H1 (cell line): Measurements from ENCODE around the gene HSD17B3. TPM values are rescaled to one million over a fixed set of nuclear protein-coding genes. Genes with fewer than 3 reads are reported as not detected.

Experiments
- CTCF ChIA-PET: fragments of 300-600 bp; sonication (Branson Sonifier 250); formaldehyde crosslinking; loops from one replicate; lab custom pipeline; 2021; ENCODE audit not compliant: partially characterized antibody; lab: Charles Lee
- POLR2A ChIA-PET: fragments of 300-600 bp; sonication (Branson Sonifier 250); formaldehyde crosslinking; loops from one replicate; lab custom pipeline; 2021; ENCODE audit warnings: inconsistent platforms; ENCODE audit not compliant: partially characterized antibody; lab: Charles Lee
- DNase-seq, 2 experiments: peaks; one replicate each; pipeline versions ENCODE4 v3.0.0 to v3.0.0-alpha.2; 2010 to 2022; ENCODE audit warnings: low spot score in 2 of 2, low read depth in 1 of 2, mixed read lengths in 1 of 2
- FAIRE-seq: peaks from 2 replicates; lab custom pipeline; 2011; peaks lifted over from hg19 to GRCh38; lab: Jason Lieb, UNC
- H2AFZ ChIP-seq: 2 replicates; pipeline ENCODE4 v1.8.1; 2012; ENCODE audit warnings: low read length, inconsistent platforms
- H2AK5ac ChIP-seq: 2 replicates; pipeline ENCODE4 v1.6.1; 2013; ENCODE audit warnings: low read depth, low read length
- H2BK120ac ChIP-seq: replicated peaks from 2 replicates; pipeline ENCODE3; 2013; ENCODE audit warnings: low read depth, low read length, inconsistent platforms
- H2BK12ac ChIP-seq: 2 replicates; pipeline ENCODE4 v1.6.1; 2013; ENCODE audit warnings: low read depth, low read length
- H2BK15ac ChIP-seq: 2 replicates; pipeline ENCODE4 v1.6.1; 2013; ENCODE audit warnings: low read length
- H2BK20ac ChIP-seq: 2 replicates; pipeline ENCODE4 v1.6.1; 2013; ENCODE audit warnings: low read length
- H2BK5ac ChIP-seq: 2 replicates; pipeline ENCODE4 v1.6.1; 2013; ENCODE audit warnings: low read depth, low read length
- H3K14ac ChIP-seq: 2 replicates; pipeline ENCODE4 v1.6.1; 2013; ENCODE audit warnings: inconsistent platforms; ENCODE audit not compliant: insufficient read length
- H3K18ac ChIP-seq: 2 replicates; pipeline ENCODE4 v1.6.1; 2013; ENCODE audit warnings: low read length; ENCODE audit errors: extremely low read depth
- H3K23ac ChIP-seq: 2 replicates; pipeline ENCODE4 v1.6.1; 2013; ENCODE audit warnings: inconsistent platforms; ENCODE audit not compliant: insufficient read length
- H3K23me2 ChIP-seq: 2 replicates; pipeline ENCODE4 v1.6.1; 2013; ENCODE audit warnings: low read depth, low read length
- H3K27ac ChIP-seq: 2 replicates; pipeline ENCODE4 v1.6.1; 2011; ENCODE audit warnings: low read depth, low read length, inconsistent platforms
- H3K27me3 ChIP-seq, 4 experiments: replicated peaks in 1 of 4; 1 replicate in 1 of 4; 2 replicates in 3 of 4; pipeline versions ENCODE4 v1.6.1 to v1.8.1; 2011 to 2013; ENCODE audit warnings: low read length in 3 of 4, mild to moderate bottlenecking in 3 of 4, inconsistent platforms in 2 of 4, mixed read lengths in 2 of 4, moderate library complexity in 1 of 4; ENCODE audit not compliant: control insufficient read depth in 3 of 4, insufficient read depth in 3 of 4; ENCODE audit errors: extremely low read depth in 1 of 4
- H3K36me3 ChIP-seq, 4 experiments: 2 replicates each; pipeline versions ENCODE4 v1.6.1 to v1.8.1; 2011 to 2013; ENCODE audit warnings: mild to moderate bottlenecking in 4 of 4, low read length in 3 of 4, moderate library complexity in 2 of 4, control low read depth in 1 of 4, inconsistent platforms in 1 of 4; ENCODE audit not compliant: insufficient read depth in 4 of 4, control insufficient read depth in 2 of 4
- H3K4ac ChIP-seq: replicated peaks from 2 replicates; pipeline ENCODE3; 2013; ENCODE audit warnings: low read length, low read depth, mixed read lengths, inconsistent platforms; ENCODE audit not compliant: insufficient read length
- H3K4me1 ChIP-seq, 4 experiments: replicated peaks in 1 of 4; 1 replicate in 1 of 4; 2 replicates in 3 of 4; pipeline versions ENCODE4 v1.6.1 to v1.8.1; 2011 to 2013; ENCODE audit warnings: low read length in 3 of 4, inconsistent platforms in 2 of 4, mixed read lengths in 1 of 4; ENCODE audit not compliant: insufficient read depth in 4 of 4, control insufficient read depth in 3 of 4
- H3K4me2 ChIP-seq, 2 experiments: 2 replicates each; pipeline versions ENCODE4 v1.6.1 to v1.8.1; 2011 to 2013; ENCODE audit warnings: low read depth in 2 of 2, low read length in 2 of 2, control low read depth in 1 of 2, inconsistent platforms in 1 of 2, mild to moderate bottlenecking in 1 of 2; ENCODE audit not compliant: insufficient read depth in 1 of 2
- H3K4me3 ChIP-seq, 4 experiments: fragments of 200-600, 300-600 bp in 1 of 4; sonication (generic), shearing (Covaris generic), sonication (Bioruptor Twin) in 1 of 4; 2 replicates each; pipeline versions ENCODE4 v1.5.1 to v1.8.1; 2011 to 2016; ENCODE audit warnings: low read length in 4 of 4, low read depth in 3 of 4, control low read depth in 2 of 4, inconsistent platforms in 2 of 4, mild to moderate bottlenecking in 2 of 4, mixed read lengths in 1 of 4, moderate library complexity in 1 of 4; ENCODE audit not compliant: insufficient read depth in 2 of 4; ENCODE audit errors: extremely low read depth in 1 of 4
- H3K56ac ChIP-seq: replicated peaks from 2 replicates; pipeline ENCODE3; 2013; ENCODE audit warnings: low read depth, mild to moderate bottlenecking, mixed read lengths, low read length, inconsistent platforms; ENCODE audit not compliant: insufficient read length
- H3K79me1 ChIP-seq: 2 replicates; pipeline ENCODE4 v1.6.1; 2013; ENCODE audit warnings: low read depth, low read length, control low read depth
- H3K79me2 ChIP-seq, 2 experiments: 2 replicates each; pipeline versions ENCODE4 v1.6.1 to v1.8.1; 2012 to 2013; ENCODE audit warnings: low read length in 2 of 2, mild to moderate bottlenecking in 2 of 2, inconsistent platforms in 1 of 2; ENCODE audit not compliant: insufficient read depth in 2 of 2, control insufficient read depth in 1 of 2
- H3K9ac ChIP-seq, 4 experiments: replicated peaks in 1 of 4; 1 replicate in 1 of 4; 2 replicates in 3 of 4; pipeline versions ENCODE4 v1.6.1 to v1.8.1; 2011 to 2013; ENCODE audit warnings: low read depth in 3 of 4, low read length in 3 of 4, control low read depth in 2 of 4, mild to moderate bottlenecking in 2 of 4, moderate library complexity in 2 of 4, inconsistent platforms in 1 of 4; ENCODE audit errors: extremely low read depth in 1 of 4
- H3K9me3 ChIP-seq, 2 experiments: 2 replicates each; pipeline versions ENCODE4 v1.6.1 to v1.8.1; 2012 to 2013; ENCODE audit warnings: mild to moderate bottlenecking in 2 of 2, moderate library complexity in 2 of 2, control low read depth in 1 of 2, inconsistent platforms in 1 of 2, low read depth in 1 of 2, low read length in 1 of 2, mixed read lengths in 1 of 2; ENCODE audit not compliant: insufficient read depth in 2 of 2
- H4K20me1 ChIP-seq, 2 experiments: replicated peaks in 1 of 2; 2 replicates each; pipeline versions ENCODE3 to v1.8.1; 2011 to 2013; ENCODE audit warnings: inconsistent platforms in 2 of 2, low read length in 2 of 2, mild to moderate bottlenecking in 1 of 2; ENCODE audit not compliant: insufficient read depth in 2 of 2, control insufficient read depth in 1 of 2
- H4K5ac ChIP-seq: 2 replicates; pipeline ENCODE4 v1.6.1; 2013; ENCODE audit warnings: low read length, low read depth, mixed read lengths, inconsistent platforms; ENCODE audit not compliant: insufficient read length
- H4K8ac ChIP-seq: 2 replicates; pipeline ENCODE4 v1.8.0; 2013; ENCODE audit warnings: mild to moderate bottlenecking, moderate library complexity, low read length, inconsistent platforms; ENCODE audit not compliant: insufficient read depth; ENCODE audit errors: extremely low read depth
- H4K91ac ChIP-seq: replicated peaks from 2 replicates; pipeline ENCODE3; 2013; ENCODE audit warnings: low read length, mixed read lengths, inconsistent platforms; ENCODE audit not compliant: insufficient read length
- MAFK ChIP-seq: IDR thresholded peaks from 2 replicates; pipeline ENCODE4 v1.6.1; 2012; ENCODE audit warnings: low read depth, mild to moderate bottlenecking, improper control_type of control experiment, low read length
- RAD21 ChIP-seq, 2 experiments: IDR thresholded peaks in 1 of 2; conservative IDR thresholded peaks in 1 of 2; 2 replicates each; pipeline ENCODE4 v1.6.1; 2011; ENCODE audit warnings: low read depth in 2 of 2, low read length in 2 of 2, improper control_type of control experiment in 1 of 2, inconsistent platforms in 1 of 2, mild to moderate bottlenecking in 1 of 2, moderate library complexity in 1 of 2
- RBBP5 ChIP-seq: IDR thresholded peaks from 2 replicates; pipeline ENCODE4 v1.7.1; 2012; ENCODE audit warnings: low read depth, mild to moderate bottlenecking, inconsistent platforms, low read length, moderate library complexity, borderline replicate concordance
- WGBS, 2 experiments: shearing (Covaris generic) in 1 of 2; methylation state at CpG; one replicate each; pipeline versions ENCODE4 v1.1.6 to v1.1.7; 2013 to 2015; ENCODE audit warnings: low lambda C conversion rate in 2 of 2, mixed read lengths in 2 of 2, inconsistent platforms in 1 of 2, low coverage in 1 of 2, missing lambda C conversion rate in 1 of 2; ENCODE audit not compliant: insufficient replicate concordance in 2 of 2, insufficient coverage in 1 of 2, insufficient read length in 1 of 2; ENCODE audit errors: extremely low coverage in 1 of 2, missing lambda C conversion rate in 1 of 2; 5-methylcytosine and 5-hydroxymethylcytosine counted together
- polyA plus RNA-seq, 7 experiments: library from polyadenylated mRNA; depleted of rRNA in 3 of 7; stranded (reverse) in 5 of 7; unstranded in 2 of 7; fragments of >200 nt in 5 of 7; fragments of 200-250 nt in 2 of 7; gene quantifications; 1 replicate in 5 of 7; 2 replicates in 1 of 7; 4 replicates in 1 of 7; pipeline versions ENCODE4 v1.2.1 to v1.2.3, GENCODE V29; 2011 to 2013; ENCODE audit warnings: missing spikeins in 2 of 7, mixed read lengths in 2 of 7
- total RNA-seq: library from RNA; stranded (reverse); fragmentation: NEBNext Ultra II Directional; extraction: Animal tissue kit (Norgen Biotek cat#: 25700); gene quantifications from 2 replicates; pipeline ENCODE4 v1.2.1, GENCODE V29; 2021
- TF ChIP-seq, protein P1 (sequence below), 3 experiments: IDR thresholded peaks; 1 replicate in 2 of 3; 2 replicates in 1 of 3; pipeline versions ENCODE4 v1.5.1 to v1.6.1; 2011; ENCODE audit warnings: low read length in 3 of 3, mild to moderate bottlenecking in 3 of 3, inconsistent platforms in 2 of 3, low read depth in 1 of 3, moderate library complexity in 1 of 3; ENCODE audit not compliant: insufficient read depth in 1 of 3; ENCODE audit errors: control extremely low read depth in 1 of 3

HSD17B3 gene
- total and polyA plus RNA-seq, 2 of the 8 experiments (the other 6 are each of a cell fraction or from before 2014, with no cell fraction given): not detected

DNA sequence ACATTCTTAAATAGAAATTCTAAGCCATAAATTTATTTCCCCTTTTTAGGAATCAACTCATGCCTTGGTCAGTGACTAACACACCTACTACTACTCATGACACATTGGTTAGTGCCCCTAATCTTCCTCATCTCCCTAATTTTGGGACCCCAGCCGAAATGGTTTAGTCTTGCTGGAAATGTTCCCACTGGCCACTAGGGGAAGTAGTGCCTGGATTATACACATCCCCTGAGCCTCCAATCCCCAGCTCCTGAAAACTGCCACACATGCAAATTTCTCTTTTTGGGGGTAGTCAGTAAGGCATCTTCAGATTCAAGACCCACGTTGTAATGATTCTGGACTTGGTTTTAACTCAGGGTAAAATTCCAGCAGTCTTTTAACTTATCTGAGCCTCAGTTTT, 79.8 kb downstream of the HSD17B3 start:
- H4K20me1 ChIP-seq: no peaks in the 10 kb centered on the region
- H3K23me2 ChIP-seq: no peaks in the 10 kb centered on the region; the same call in 1 of the 2 replicates
- no peak overlapping the region for H2BK20ac ChIP-seq
- no peak overlapping the region for H3K56ac ChIP-seq
- no peak overlapping the region for H2AFZ ChIP-seq
- H3K4me2 ChIP-seq: no peak overlapping the region
- ChIA-PET CTCF (interaction anchor here (0.6 to 1.6 kb wide), 5 partner anchors 10 to 98 kb away, joined by 3 to 7 read pairs (median 4); no protein-coding TSS in a partner anchor), POLR2A (interaction anchor here (1.0 kb wide), 1 partner anchor 95 kb away, joined by 3 read pairs; no protein-coding TSS in a partner anchor)
- H3K9ac ChIP-seq: no peak overlapping the region
- WGBS, 2 experiments: 53% methylated on average over 2 of the region's 2 CpGs; no CpG with 5 or more reads in 1 of the 2 experiments
- no peaks in the 10 kb centered on the region for H3K79me2 ChIP-seq
- DNase-seq: no peak
- H4K91ac ChIP-seq: no peak overlapping the region
- H3K23ac ChIP-seq: no peak overlapping the region
- H3K4me1 ChIP-seq: 0 out of 7 replicates have a peak, but pooled peaks cover 0 to 2% (median 0%) of the 10 kb centered on the region in 4 experiments
- H3K79me1 ChIP-seq: no peaks in the 10 kb centered on the region
- no peak overlapping the region for H2BK120ac ChIP-seq
- H2BK5ac ChIP-seq: no peak overlapping the region
- peak; percentile 62 for FAIRE-seq
- no peak overlapping the region for H3K18ac ChIP-seq
- H2AK5ac ChIP-seq: no peak overlapping the region
- no peak overlapping the region for H3K4me3 ChIP-seq
- TF ChIP-seq, protein P1, sequence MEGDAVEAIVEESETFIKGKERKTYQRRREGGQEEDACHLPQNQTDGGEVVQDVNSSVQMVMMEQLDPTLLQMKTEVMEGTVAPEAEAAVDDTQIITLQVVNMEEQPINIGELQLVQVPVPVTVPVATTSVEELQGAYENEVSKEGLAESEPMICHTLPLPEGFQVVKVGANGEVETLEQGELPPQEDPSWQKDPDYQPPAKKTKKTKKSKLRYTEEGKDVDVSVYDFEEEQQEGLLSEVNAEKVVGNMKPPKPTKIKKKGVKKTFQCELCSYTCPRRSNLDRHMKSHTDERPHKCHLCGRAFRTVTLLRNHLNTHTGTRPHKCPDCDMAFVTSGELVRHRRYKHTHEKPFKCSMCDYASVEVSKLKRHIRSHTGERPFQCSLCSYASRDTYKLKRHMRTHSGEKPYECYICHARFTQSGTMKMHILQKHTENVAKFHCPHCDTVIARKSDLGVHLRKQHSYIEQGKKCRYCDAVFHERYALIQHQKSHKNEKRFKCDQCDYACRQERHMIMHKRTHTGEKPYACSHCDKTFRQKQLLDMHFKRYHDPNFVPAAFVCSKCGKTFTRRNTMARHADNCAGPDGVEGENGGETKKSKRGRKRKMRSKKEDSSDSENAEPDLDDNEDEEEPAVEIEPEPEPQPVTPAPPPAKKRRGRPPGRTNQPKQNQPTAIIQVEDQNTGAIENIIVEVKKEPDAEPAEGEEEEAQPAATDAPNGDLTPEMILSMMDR (IDR thresholded peaks at IDR 0.05; ENCODE audit: control extremely low read depth in 1 of 3, insufficient read depth in 1 of 3, low read depth in 1 of 3, low read length in 3 of 3): peak; percentile 53 to 79 (median 75)
- TF ChIP-seq RBBP5: no peak
- peak; percentile 27; the same call in 1 of the 2 replicates for TF ChIP-seq MAFK
- peak; percentile 71 to 77 for TF ChIP-seq RAD21 (IDR thresholded peaks at IDR 0.05 in 1 of 2, conservative IDR thresholded peaks at IDR 0.05 in 1 of 2; ENCODE audit: low read depth in 2 of 2, low read length in 2 of 2)
- H3K4ac ChIP-seq: no peak overlapping the region
- H3K9me3 ChIP-seq: peaks cover 5 to 11% of the 10 kb centered on the region in 2 experiments; a peak in 3 of 4 replicates
- no peak overlapping the region for H4K8ac ChIP-seq
- no peak overlapping the region for H2BK15ac ChIP-seq
- no peak overlapping the region for H3K27ac ChIP-seq
- no peak overlapping the region for H3K14ac ChIP-seq
- H4K5ac ChIP-seq: no peak overlapping the region
- no peaks in the 10 kb centered on the region for H3K36me3 ChIP-seq
- peaks cover 0 to 7% (median 6%) of the 10 kb centered on the region in 4 experiments; a peak in 4 of 7 replicates for H3K27me3 ChIP-seq
- no peak overlapping the region for H2BK12ac ChIP-seq
